Dedifferentiated amniotic fluid mesenchymal stem cell (primary cell): Measurements from ENCODE around the gene IL1RAP.
A peak's percentile ranks its signal among the peaks of the same experiment; 100 is the strongest.

Source experiments
- DNase-seq: peaks from one replicate; pipeline ENCODE4 v3.0.0-alpha.2; 2016; ENCODE audit errors: extremely low spot score

IL1RAP gene

DNA sequence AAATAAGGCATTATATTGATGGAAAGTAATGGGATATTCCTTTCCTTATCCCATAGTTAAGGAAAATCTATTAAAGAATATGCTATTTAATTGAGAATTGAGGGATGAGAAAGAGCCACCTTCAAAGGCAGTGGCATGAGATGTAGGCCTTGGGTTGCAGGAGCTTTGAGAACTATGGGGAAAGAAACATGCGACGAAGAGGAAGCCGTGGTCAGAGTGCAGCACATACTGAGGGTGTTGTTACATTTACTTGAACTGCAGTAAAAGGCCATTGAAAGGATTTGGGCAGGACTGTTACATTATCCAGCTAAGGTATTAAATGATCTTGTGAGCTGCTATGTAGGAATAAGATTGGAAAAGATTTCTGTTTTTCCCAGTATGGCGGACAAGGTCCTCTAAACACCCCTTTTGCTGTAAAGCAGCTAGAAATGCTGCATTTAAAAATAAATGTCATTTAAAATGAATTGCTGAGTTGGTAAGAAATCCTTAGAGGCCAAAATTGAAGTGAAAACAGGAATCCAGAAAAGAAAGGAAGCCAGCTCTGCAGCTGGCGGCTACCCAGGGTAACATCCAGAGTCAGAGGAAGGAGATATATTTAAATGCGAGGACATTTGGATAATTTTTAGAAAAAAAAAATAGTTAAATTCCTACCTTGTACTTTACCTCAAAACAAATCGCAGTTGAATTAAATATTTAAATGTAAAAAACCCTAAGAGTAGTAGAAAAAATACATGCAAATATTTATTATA, 61.7 kb downstream of the IL1RAP start:
- no peak for DNase-seq

DNA sequence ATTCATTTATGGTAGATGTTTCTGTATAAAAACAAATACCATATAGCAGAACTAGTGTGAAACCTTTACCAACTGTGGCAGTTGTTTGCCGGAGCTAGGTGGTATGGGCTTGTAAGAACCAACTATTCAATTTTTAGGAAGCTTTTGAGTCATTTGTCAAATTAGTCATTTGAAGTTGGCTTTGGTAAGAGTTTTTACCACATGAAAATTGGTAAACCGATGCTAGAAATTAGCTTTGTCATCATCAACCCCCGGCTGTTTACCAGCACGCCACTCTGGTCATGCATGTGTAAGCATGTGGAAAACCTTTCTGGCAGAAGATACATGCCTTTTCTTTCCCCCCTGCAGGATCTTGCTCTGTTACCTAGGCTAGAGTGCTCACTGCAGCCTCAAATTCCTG, 63.3 kb downstream of the IL1RAP start:
- DNase-seq, result no peak

DNA sequence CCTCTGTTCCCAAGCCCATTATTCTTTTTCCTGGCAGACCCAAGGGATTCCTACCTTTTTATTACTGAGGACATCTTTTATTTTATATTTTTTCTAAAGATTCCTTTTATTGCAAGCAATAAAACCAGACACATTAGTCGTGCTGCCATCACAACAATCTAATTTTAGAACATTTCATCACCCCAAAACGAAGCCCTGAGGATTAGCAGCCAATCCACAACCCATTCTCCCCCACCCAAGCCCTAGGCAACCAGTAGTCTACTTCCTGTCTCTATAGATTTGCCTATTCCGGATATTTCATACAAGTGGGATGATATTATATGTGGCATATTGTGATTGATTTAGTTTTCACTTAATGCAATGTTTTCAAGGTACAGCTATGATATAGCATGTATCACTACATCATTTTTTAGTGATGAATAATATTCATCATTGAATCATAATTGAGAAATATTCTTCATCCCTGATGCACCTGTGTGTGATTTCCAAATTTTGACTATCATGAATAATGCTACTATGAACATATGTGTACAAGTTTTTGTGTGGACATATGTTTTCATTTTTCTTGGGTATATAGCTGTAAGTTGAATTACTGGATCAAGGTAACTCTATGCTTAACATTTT, 65.7 kb downstream of the IL1RAP start:
- DNase-seq, result no peak

DNA sequence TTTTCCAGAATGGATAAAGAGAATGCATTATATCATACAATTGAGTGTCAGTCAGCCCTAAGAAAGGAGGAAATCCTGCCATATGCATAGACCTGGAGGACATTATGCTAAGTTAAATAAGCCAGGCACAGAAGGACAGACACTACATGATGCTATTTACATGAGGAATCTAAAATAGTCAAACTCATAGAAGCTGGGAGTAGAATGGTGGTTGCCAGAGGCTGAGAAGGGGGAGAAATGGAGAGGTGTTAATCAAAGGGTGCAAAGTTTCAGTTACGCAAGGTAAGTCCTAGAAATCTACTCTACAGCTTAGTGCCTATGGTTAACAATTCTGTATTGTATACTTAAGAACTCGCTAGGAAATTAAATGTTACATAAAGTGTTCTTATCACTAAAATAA, 66.5 kb downstream of the IL1RAP start:
- no peak for DNase-seq

DNA sequence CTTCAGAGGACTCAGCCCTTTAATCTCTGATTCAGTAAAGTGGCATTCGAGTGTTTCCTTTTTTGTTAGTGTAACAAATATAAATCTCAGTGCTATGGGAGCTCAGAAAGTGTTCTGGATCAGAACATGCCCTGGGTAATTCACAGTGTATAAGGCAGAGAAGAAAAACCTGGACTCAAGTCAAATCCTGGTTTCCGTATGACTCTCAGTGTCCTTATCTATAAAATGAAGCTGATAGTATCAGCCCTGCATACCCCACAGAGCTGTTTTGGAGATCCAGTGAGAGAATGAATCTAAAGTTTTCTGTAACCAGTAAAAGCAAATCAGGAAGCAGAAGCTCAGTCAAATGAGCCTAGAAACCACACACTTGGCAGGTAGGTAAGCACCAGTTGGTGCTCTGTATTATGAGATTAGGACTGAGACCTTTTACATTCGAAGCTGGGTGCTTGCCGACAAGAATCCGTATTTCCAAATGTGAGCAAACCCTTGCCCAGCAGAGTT, 67.2 kb downstream of the IL1RAP start:
- peak; percentile 15 for DNase-seq

DNA sequence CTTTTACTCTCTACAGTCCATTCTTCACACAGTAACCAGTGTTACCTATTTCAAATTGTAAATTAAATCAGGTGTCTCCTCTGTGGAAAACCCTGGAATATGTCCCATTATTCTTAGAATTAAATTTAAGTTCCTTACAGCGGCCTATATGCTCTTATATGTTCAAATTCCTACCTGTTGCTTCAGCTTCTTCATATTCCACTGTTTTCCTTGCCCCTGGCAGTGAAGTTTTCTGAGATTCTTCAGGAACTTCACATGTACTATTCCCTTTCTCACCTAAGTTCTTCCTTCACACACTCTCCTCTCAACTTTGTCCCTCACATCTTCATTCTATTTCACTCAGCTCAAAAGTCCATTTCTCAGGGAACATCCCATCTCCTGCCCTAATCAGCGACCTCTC, 68.8 kb downstream of the IL1RAP start:
- no peak for DNase-seq

DNA sequence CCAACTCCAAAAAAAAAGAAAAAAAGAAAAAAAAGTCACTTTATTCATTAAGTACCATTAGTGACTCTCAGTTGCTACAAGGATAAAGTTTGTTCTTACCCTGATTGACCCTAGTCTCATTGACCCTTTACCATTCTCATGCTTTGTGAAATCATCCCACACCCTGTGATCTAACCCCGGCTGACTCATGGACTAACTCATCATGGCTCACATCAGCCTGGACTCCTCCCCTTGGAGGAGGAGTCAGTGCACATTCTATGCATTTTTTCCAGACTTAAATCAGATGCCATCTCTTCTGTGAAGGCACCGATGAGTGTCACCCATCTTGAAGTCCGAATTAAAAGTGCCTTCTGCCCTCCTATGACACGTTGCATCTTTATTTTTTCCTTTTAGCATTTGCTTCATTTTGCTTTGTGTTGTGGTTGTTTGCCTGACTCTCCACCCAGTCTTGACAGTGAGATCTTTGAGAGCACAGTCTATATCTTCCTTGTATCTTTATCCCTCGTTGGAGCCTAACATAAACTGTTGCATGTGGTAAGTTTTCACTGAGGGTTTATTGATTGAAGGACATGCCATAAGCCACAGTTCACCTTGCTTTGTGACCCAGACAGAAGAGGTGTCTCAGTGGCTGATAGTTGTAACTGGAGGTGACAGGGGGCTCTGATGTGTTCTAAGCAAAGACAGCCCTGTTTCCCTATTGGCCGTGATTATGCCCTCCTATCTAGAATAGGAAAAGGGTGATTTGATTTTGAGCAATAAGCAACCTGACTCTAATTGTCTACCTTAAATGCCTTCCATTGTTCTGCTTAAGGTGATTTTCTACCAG, 72.1 kb downstream of the IL1RAP start:
- peak; percentile 81 for DNase-seq

DNA sequence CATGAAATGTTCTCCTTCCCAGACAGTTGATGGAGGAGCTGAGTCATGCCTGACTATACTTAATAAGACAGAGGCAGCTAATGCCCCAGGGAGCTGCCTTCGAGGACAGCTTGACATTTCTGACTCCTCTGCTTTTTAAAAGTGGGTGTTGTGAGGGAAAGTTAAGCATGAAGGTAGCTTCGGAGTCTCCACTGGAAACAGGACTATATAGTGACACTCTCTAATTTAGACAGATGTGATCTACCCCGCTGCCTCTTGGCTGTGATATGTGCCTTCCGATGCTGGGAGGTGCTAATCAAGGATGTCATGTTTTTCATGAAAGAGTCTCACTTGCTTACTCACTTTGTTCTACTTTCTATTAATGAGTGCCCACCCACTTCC, 72.7 kb downstream of the IL1RAP start:
- peak; percentile 17 for DNase-seq

DNA sequence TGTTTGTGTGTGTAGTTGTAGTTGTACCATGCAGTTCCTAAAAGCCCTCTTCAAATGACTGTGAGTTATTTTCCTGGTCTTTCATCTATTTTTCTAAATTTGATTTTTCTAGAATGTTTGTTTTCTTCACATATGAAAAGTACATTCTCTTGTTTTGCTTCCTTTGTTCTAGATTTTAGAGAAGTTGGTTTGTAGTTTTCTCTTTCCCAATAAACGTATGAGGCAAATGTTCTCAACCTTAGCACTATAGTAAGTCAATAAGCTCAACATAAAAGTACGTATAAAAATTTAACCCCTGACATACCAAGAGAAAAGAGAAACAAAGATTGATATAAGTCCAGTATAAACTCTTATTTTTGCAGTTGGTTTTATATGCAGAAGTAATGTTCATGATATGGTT, 74.7 kb downstream of the IL1RAP start:
- DNase-seq, result no peak

DNA sequence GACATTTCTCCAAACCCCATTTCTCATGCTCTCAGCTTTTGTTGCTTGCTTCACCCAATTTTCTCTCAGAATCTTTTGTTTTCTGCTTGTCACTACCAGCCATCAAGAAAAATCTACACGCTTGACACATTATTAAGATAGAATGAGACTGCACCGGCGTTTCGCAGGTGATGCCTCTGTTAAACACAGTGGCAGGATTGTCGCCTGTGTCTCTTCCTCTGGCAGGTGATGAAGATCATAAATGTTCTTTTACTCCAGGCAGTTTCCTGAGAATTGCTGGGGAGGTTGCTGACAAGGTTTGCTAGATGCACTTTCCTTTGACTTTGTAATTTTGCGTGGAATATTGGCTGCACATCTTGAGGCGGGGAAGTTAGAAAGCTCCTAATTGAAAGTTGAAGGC, 75.4 kb downstream of the IL1RAP start:
- DNase-seq, result no peak

DNA sequence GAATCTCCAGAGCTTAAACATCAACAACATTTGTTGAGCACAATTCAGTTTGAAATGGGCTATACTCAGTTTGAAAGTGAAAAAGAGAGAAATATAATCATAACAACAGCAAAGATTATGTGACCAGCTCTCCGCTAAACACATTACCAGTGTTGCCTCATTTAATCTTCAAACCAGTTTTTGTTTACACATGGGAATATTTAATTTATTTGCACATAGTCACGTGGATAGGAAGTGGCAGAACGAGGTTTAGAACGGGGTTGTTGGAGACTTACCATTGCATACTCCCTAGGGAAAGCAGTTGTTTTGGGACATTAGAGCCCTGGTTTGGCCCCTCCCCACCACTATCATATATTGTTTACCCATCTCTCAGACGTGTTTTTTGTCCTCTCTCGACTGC, 77.2 kb downstream of the IL1RAP start:
- no peak for DNase-seq

DNA sequence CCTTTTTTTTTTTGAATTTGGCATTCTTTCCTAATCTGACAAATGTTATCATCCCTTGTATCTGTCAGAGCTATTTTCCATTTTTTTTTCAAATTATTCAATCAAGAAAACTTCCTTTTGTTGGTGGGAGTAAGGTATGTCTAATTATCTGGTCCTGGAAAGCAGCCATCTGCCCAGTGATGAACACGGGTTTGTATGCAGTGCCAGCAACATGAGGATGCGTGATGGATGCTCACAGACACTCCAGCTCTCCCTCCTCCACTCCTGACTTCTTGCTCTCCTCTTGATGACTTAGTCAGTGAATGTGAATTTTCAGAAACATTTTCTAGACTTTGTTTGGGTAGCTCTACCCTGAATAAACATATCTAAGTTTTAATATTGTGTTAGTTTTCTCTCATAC, 79.2 kb downstream of the IL1RAP start:
- no peak for DNase-seq

DNA sequence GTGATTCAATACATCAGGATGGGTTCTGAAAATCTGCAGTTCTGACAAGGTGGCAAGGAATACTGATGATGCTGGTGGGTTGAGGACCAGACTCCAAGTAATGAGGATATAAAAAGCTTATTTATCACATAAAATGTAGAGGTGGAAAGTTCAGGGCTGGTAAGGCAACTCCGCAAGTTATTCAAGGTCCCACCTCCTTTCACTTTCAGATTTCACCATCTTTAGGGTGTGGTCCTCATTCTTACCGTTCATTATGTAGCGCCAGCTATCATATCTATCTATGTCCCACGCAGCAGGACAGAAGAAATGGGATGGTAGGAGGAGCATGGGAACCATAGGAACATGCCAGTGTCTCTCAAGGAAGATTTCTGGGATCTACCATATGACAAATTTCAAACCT, 80.3 kb downstream of the IL1RAP start:
- DNase-seq, result no peak

DNA sequence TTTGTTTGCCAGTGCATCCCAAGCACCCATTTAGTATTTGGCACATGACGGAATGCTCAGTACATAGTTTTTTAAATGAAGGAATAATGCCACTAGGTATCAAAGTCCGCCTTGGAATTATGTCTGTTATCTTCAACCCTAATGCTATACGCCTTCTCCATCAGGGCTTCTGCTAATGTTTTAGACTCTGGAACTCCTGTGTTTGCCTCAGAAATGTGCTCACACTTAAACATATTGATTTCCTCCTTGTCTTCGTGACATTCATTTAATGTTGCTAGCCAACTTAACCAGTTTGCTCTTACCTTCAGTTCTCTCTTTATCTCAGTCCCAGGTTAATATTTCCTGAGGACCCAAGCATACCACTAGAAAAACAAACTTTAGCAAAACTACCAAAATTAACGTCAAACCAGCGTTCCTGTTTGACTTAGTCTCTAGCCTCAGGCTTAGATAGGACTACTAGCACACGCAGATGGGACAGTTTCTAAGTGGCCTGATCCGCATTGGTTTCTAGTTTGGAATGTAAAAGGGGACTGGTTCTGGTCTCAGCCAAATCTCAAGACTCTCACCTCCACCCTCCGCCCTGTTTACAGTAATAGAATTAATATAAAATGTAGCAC, 81.4 kb downstream of the IL1RAP start:
- DNase-seq, result no peak

DNA sequence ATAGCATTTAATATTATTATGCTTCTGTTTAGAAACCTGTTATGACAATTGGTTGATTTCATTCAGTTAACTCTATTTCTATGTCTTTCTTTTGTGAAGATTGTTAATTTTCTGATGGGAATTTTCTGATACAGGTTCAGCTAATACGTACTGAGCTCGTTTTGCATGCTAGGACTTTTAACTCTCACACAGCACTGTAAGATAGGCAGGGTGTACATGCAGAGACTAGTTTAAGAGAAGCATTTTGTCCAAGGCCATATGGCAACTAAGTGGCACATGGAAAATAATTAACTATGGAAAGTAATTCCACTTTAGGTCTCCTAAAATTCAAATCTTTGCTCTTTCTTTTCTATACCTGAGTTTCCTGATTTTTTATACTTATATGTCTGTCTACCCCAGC, 81.9 kb downstream of the IL1RAP start:
- no peak for DNase-seq

DNA sequence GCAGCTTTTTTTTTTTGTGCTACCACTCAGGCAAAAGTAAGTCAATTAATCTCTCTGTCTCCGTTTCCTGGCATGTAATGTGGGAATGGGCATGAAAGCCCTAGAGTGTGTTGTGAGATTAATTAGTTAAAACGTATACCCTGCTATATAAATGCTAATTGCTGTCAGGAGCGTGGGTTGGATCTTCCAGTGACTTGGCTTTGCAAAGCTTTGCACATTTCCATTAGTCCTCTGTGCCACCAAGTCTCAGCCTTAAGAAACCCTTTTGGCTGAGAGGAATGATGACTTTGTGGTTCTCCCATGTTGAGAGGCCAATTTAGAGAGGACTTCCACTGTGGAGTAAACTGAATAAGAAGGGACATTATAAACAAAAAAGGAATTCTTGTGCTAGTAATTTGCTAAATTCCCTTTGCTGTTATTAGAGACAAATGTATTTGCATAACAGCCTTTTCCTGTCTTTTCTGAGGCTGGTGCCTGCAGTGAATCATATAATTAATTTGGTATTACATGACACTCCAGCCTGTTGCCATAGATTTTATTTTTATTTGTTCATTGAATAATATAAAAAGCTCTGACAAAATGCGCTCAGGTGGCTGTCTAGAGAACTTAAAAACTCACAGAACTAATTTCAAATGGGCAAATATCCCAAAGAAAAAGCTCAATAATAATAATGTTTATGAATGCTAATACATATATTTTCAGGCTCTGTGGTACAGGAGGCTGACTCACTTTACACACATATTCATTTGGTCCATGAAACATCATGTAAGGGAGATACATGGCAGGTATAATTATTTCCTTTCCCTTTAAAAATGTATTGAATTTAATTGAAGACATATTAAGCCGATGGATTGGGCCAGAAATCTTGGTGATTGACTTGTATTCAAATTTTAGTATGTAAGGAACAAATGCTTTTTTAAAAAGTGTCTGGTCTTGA, 82.7 kb downstream of the IL1RAP start:
- no peak for DNase-seq

DNA sequence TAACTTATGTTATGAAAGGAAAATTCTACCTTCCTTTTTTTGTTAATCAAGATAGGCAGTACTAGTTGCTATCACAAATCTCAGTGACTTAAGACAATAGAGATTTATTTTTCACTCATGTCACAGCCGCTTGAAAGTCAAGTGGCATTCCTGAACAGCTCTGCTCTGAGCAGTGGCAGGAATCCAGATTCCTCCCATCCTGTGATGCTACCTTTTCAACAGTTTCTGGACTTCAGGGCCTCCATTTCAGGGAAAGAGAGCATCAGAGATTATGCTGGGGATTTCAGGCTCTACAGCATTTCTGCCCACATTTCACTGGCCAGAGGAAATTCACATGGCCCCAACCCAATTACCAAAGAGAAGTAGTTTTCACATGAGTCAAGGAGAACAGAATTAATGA, 83.4 kb downstream of the IL1RAP start:
- DNase-seq, result no peak

DNA sequence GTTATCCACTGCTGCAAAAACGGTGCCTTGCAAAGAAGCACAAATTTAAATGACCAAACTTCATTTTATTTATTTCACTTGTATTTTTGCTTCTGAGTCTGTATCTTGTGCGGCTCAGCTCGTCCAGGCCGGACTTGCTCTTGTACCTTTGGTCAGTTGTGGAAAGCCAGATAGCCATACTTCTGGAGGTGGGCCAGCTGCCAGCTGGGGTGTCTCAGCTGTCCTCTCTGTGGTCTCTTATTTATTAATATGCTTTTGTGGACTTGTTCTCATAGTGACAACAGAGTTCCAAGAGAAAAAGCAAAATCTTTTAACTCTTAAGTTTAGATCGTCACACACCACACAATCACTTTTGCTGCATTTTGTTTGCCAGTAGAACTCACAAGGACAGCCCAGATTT, 87.7 kb downstream of the IL1RAP start:
- DNase-seq, result no peak

DNA sequence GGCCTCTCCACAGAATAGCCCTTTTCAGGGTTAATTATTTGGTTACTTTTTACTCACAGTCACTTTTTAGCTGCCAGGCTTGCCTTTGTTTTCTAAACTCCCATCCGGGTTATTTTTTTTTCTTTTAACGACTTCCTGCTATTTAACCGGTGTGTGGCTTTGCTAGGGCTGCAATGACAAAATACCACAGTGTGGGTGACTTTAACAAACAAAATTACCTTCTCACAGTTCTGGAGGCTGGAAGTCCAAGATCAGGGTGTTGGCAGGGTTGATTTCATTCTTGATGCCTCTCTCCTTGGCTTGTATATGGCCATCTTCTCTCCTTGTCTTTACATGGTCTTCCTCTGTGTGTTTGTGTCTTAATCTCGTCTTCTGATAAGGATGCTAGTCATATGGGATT, 91.5 kb downstream of the IL1RAP start:
- no peak for DNase-seq

DNA sequence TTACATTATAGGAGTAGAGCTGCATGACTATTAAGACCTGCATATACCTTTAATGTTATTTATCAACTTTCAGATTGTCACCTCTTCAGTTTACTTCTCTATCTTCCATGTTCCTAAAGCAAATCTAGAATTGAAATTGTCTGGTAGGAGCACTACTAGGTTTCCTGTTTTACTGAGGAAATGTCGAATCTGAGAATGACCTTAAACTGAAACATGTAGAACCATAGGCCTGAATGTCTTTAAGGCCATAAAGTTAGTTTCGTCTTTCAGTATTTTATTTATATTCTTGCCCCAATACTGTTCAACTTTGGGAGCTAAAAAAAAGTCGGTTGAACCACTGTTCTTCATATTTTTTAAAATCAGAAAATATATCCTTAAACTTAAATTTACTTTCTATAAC, 92.7 kb downstream of the IL1RAP start:
- no peak for DNase-seq

DNA sequence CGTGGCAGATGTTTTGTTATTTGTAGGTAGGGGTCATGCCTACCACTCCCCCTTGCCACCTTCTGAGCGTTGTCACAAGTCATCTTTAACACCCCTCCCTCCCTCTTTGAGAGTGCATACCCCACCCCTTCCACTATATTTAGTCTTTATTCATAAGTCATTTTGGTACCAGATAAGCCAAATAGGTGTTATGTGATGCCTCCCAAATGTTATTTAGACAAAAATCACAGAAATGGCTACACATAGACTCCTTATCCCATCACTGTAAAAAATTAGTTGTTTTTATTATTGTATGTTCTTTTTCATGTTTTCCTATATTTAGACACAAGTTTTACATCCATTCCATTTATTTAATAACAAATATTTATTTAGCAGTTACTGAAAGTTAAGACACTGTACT, 93.1 kb downstream of the IL1RAP start:
- no peak for DNase-seq
